22Rv1 (cell line): ENCODE measurements around the gene THOP1.

Experiments used
- ZFX ChIP-seq: fragments of 450-650 bp; IDR thresholded peaks from 2 replicates; pipeline ENCODE4 v1.6.1; 2017; ENCODE audit warnings: antibody characterized with exemption, borderline replicate concordance
- TF ChIP-seq, protein P1 (sequence below): fragments of 450-650 bp; IDR thresholded peaks from 2 replicates; pipeline ENCODE4 v1.5.1; 2017; ENCODE audit warnings: mild to moderate bottlenecking

DNA sequence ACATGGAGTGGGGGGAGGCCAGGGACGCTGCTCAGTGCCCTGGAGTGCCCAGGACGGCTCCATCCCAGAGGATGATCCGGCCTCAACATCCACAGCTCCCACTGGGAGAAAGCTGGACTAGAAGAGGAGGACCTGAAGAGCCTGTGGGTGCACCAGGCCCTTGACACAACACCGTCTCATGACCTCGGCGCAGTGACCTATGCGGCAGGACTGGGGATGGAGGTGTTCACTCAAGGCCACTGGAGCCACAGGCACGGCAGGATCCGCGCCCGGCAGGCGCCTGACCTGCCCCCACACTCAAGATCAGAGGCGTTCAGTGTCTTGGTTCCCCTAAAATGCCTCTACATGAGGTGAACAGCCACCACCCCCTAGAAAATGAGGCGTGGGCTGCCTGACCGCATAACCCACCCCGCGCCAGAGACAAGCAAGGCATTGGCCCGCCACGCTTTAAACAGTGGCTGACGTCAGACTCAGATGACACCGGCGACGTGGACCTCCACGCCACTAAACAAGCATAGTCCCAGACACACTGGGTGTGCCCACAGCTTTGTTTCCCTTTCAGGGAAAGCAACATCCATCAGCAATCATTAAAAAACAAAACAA, 10.2 kb upstream of the THOP1 start:
- TF ChIP-seq, protein P1, sequence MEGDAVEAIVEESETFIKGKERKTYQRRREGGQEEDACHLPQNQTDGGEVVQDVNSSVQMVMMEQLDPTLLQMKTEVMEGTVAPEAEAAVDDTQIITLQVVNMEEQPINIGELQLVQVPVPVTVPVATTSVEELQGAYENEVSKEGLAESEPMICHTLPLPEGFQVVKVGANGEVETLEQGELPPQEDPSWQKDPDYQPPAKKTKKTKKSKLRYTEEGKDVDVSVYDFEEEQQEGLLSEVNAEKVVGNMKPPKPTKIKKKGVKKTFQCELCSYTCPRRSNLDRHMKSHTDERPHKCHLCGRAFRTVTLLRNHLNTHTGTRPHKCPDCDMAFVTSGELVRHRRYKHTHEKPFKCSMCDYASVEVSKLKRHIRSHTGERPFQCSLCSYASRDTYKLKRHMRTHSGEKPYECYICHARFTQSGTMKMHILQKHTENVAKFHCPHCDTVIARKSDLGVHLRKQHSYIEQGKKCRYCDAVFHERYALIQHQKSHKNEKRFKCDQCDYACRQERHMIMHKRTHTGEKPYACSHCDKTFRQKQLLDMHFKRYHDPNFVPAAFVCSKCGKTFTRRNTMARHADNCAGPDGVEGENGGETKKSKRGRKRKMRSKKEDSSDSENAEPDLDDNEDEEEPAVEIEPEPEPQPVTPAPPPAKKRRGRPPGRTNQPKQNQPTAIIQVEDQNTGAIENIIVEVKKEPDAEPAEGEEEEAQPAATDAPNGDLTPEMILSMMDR = no peak
- no peak for TF ChIP-seq ZFX
